ENCODE data around the gene ATXN10.

GRCh38 chr22:45833613-45834012 is 162.0 kb downstream of the ATXN10 start:
- TF ChIP-seq CTCF (conservative IDR thresholded peaks at IDR 0.05) (no peak), EZH2 (IDR thresholded peaks at IDR 0.05; ENCODE audit: low read depth) (no peak)

Measured in PC-9 (cell line).